ENCODE measurements around the gene MEIS2.
A peak's percentile ranks its signal among the peaks of the same experiment; 100 is the strongest.

The MEIS2 gene

GRCh38 chr15:37100109-37100965, at the start of gene MEIS2 (continued):
- TF ChIP-seq ZBTB10 (tag by site-specific recombination; IDR thresholded peaks at IDR 0.05) (peak; percentile 62), ZNF132 (tag by site-specific recombination; IDR thresholded peaks at IDR 0.05; ENCODE audit: borderline replicate concordance) (no peak), ZBTB20 (tag by site-specific recombination; IDR thresholded peaks at IDR 0.05) (peak; percentile 52; the same call in 1 of the 2 replicates), ZNF621 (tag by site-specific recombination; IDR thresholded peaks at IDR 0.05) (no peak), ZNF433 (tag by site-specific recombination; IDR thresholded peaks at IDR 0.05; ENCODE audit: low read depth) (no peak), PRDM6 (tag by site-specific recombination; IDR thresholded peaks at IDR 0.05) (peak; percentile 63), ZNF747 (tag by site-specific recombination; IDR thresholded peaks at IDR 0.05) (no peak), SP2 (tag by site-specific recombination; IDR thresholded peaks at IDR 0.05) (0 out of 2 replicates have a peak, but pooled peaks have one; percentile 27), ZBTB48 (tag by site-specific recombination; IDR thresholded peaks at IDR 0.05) (no peak), KLF8 (tag by site-specific recombination; IDR thresholded peaks at IDR 0.05) (peak; percentile 79), KLF17 (tag by site-specific recombination; IDR thresholded peaks at IDR 0.05) (peak; percentile 25; the same call in 1 of the 2 replicates), ATF2 (tag by site-specific recombination; IDR thresholded peaks at IDR 0.05; ENCODE audit: low read depth) (no peak), ZNF600 (tag by site-specific recombination; IDR thresholded peaks at IDR 0.05) (peak; percentile 54), ZNF692 (tag by site-specific recombination; IDR thresholded peaks at IDR 0.05) (peak; percentile 37; the same call in 1 of the 2 replicates), ZNF664 (tag by site-specific recombination; IDR thresholded peaks at IDR 0.05) (0 out of 2 replicates have a peak, but pooled peaks have one; percentile 5), PRDM2 (tag by site-specific recombination; IDR thresholded peaks at IDR 0.05; ENCODE audit: borderline replicate concordance) (no peak), ZBTB8A (tag by site-specific recombination; IDR thresholded peaks at IDR 0.05) (no peak), ZBTB1 (tag by site-specific recombination; IDR thresholded peaks at IDR 0.05) (peak; percentile 76; the same call in 1 of the 2 replicates), ZNF157 (tag by site-specific recombination; IDR thresholded peaks at IDR 0.05) (no peak), KLF7 (tag by site-specific recombination; IDR thresholded peaks at IDR 0.05; ENCODE audit: borderline replicate concordance) (peak; percentile 11; the same call in 1 of the 2 replicates)

Measured in HEK293 (cell line).